RKO (cell line): ENCODE results near the gene GRIK4.
"Not testable (repeated sequence)": the region's sequence is repeated elsewhere in the genome, so short reads cannot be mapped to it uniquely, and the experiment has no call there.

Experiments used
- DNase-seq: peaks from one replicate; pipeline ENCODE4 v3.0.0-alpha.2; 2016; ENCODE audit warnings: low spot score

The GRIK4 gene

DNA sequence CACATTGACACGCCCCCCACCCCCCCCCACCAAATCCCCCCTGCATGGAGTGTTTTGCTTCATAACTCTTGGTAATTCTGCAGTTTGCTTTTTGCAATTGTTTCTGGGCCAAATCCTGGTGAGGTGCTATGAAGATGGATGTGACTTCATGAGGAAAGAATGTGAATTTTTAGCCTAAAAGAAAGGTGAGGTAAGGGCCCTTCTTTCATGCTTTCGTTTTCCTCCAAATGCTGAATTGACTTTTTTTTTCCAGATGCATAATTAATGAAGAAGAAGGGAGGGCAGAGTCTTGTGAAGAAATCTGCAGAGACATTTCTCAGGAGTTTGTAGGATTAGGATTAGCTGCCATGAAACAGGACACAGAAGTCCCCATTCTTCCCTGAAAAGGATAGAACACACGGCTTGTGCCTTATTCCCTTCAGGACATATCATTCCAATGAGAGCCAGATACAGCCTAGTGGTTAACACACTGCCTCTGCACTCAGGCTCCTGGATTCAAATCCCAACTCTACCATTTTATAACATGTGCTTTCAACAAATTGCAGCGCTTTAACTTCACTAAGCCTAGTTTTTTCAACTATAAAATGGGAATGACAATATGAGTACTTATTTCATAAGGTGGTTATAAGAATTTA lies 492.8 kb downstream of the GRIK4 start:
- no peak for DNase-seq

DNA sequence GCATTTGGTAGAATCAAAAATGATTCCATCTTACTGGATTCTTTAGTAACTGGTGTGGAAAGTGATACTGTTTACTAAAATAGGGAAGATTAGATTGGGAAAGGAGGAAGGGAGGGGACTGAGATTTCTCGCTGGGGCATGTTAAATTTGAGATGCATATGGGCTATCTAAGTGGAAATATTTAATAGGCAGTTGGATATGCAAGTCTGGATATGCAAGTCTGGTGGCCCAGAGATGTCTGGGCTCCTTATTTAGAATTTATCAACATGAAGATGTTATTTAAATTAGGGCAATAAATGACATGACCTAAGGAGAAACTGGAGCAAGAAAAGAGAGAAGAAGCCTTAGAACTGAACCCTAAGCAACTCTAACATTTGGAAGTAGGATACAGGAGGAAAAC lies 495.4 kb downstream of the GRIK4 start:
- no peak for DNase-seq

DNA sequence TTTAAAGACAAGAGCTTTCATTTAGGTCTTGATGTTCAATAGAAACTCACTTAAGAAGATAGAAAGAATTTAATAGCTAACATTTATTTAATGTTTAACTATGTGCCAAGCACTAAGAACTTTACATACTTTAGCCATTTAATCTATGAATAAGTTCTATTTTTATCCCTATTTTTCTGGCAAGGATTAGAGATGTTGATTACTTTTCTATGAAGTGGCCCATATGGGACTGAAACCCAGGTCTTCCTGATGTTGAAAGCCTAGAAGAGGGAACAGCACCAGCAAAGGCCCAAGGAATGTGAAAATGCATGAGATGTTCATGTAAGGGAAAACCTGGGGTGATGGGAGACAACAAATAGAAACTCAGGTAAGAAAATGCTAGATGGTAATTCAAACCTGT lies 497.0 kb downstream of the GRIK4 start:
- no peak for DNase-seq

DNA sequence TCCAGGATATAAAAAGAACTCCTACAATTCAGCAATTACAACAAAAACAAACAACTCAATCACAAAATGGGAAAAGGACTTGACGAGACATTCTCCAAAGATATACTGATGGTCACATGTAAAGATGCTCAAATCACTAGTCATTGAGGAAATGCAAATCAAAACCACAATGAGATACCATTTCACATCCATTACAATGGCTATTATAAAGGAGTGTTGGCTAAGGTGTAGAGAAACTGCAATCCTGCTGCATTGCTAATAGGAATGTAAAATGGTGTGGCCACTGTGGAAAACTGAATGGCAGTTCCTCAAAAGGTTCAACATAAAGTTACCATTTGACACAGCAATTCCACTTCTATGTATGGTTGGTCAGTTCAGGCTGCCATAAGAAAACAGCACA lies 500.5 kb downstream of the GRIK4 start:
- no peak for DNase-seq

DNA sequence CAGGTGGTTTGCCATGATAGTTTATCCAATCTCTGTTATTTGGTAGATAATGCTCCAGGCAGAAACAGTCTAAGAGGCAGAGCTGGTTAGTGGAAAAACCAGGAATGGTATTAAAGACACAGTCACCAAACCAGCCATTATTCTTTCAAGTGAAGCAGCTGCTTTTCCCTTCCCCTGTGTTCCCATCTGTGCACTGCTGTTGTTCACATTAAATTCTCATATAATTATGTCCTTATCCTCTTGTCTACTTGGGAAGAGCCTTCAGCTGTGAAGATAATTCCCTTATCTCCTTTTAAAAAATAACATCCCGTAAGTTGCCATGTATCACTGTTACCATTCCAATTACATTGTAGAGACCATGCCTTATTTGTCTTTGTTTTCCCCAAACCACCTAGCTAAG lies 507.2 kb downstream of the GRIK4 start:
- DNase-seq: no peak

DNA sequence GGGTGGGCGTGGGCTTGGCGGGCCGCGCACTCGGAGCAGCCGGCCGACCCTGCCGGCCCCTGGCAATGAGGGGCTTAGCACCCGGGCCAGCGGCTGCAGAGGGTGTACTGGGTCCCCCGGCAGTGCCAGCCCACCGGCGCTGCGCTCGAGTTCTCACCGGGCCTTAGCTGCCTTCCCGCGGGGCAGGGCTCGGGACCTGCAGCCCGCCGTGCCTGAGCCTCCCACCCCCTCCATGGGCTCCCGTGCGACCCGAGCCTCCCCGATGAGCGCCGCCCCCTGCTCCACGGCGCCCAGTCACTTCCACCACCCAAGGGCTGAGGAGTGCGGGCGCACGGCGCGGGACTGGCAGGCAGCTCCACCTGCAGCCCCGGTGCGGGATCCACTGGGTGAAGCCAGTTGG lies 510.2 kb downstream of the GRIK4 start:
- not testable (repeated sequence) for DNase-seq

DNA sequence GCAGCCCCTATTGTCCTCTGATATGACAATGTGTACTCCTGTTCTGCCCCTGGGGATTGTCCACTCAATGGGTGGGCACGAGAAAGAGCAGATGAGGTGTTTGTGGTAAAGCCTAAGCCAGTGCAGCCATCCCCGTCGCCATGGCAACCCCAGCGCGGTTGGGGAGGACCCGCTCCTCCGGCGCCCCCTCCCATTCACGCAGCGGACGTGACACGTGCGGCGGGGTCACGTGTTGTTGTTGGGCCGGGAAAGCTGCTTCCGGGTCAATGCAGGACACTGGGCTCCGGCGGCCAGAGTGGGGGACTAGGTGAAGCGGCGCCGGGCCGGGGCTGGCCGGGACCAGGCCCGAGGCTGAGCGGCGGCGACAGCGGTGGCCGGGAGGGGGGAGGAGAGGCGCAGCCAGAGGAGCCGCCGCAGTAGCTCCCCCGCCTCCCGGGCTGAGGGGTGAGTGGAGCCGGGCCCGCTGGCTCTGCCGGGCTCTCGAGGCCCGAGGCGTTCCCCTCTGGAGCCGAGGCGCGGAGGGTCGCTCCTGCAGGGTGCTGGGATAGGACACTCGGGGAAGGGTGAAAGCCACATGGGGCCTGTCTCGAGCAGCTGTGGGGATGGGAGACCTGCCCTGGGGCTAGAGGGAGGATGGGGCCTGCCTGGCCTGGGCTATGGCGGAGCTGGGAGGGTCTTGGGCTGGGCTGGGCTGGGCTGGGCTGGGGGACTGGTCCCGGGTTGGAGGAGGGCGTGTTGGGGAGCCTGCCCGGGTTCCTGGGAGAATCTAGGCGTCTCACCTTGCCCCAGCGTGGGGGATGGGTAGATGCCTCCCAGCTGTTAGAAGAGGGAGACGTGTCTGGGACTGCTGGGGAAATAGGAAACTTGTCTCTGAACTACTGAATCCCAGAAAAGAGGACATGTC lies 512.6 kb downstream of the GRIK4 start, which contains the start of gene TBCEL:
TSS of gene TBCEL (plus strand) at position 255 of the 904 bp plus-strand sequence. CDS start 21,589 bp downstream, outside the sequence.
- peak; percentile 82 for DNase-seq

DNA sequence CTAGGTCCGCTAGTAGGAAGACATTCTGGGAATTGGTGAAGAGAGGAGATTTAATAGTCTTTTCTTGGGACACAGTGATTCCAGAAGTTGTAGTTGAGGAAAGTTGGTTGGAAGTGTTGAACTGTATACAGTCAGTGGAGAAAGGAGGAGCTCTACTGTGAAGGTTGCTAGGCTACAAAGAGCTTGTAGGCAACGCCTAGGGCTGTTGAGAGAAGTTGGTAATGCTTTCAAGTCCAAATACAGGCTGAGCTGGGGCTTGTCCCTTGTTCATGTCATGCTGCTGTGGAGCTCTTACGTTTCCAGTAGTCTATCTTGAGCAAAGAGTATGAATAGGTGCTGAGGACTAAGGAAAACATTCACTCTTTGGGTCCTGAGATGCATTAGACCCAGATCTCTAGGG lies 513.4 kb downstream of the GRIK4 start:
- peak; percentile 53 for DNase-seq

DNA sequence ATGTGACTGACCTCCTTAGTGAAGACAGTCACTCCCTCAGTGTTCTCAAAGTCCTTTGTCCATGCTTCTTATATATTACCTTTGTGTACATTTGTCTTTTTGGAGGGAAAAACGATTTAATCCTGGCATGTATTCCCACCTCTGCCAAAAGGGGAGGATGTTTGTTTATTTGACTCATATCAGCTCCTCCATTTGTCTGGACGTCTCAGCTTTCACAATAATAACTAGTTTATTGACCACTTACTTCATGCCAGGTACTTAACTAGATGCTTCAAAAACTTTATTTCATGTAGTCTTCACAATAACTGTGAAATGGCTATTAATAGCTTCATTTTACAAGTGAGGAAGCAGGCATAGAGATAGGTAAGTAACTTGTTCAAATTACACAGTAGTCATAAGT lies 517.6 kb downstream of the GRIK4 start:
- DNase-seq: no peak

DNA sequence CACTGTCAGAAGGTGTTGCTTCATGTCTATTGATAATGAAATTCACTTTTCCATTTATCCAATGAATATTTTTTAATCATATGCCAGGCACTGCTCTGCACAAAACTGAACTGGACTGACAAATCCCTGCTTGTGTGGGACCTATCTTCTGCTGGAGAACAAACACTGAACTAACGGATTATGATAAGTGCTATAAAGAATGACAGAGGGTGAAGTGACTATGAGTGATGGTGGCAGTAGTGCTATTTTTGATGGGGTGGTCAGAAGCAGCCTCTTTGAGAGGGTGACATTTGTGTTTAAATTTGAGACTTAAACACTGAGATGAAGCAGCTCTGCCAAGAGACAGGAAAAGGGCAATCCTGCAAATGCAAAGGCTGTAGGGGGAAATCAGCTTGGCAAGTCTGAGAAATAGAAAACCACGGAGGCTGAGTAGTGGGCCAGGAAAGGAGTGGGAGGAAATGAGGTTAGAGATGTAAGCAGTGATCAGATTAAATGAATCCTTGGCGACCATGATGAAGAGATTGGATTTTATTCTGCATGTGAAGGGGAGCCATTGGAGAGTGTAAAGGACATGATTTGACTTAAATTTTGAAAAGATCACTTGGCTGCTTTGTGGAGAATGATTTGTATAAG lies 518.4 kb downstream of the GRIK4 start:
- DNase-seq: no peak

DNA sequence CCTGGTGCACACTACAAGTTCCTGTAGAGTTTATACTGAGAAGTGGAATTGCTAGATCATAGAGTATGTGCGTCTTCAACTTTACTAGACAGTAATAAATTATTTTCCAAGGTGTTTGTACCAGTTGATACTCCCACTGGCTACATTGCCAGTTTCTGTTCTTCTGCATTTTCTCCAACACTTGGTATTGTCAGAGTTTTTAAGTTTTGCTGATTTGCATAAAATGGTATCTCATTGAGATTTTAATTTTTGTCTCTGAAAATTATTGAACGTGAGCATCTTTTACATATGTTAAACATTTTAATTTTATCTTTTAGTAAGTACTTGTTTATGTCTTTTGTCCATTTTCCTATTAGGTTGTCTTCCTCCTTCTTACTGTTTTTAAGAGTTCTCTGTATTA lies 519.6 kb downstream of the GRIK4 start:
- no peak for DNase-seq

DNA sequence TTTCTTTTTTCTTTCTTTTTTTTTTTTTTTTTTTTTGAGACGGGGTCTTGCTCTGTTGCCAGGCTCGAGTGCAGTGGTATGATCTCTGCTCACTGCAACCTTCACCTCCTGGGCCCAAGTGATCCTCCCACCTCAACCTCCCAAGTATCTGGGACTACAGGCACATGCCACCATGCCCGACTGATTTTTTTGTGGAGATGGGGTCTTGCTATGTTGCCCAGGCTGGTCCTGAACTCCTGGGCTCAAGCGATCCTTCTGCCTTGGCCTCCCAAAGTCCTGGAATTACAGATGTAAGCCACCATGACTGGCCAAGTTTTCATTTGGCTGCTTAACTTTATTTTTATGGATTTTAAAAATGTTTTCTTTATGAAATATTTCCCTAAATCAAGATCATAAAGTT lies 520.1 kb downstream of the GRIK4 start:
- not testable (repeated sequence) for DNase-seq

DNA sequence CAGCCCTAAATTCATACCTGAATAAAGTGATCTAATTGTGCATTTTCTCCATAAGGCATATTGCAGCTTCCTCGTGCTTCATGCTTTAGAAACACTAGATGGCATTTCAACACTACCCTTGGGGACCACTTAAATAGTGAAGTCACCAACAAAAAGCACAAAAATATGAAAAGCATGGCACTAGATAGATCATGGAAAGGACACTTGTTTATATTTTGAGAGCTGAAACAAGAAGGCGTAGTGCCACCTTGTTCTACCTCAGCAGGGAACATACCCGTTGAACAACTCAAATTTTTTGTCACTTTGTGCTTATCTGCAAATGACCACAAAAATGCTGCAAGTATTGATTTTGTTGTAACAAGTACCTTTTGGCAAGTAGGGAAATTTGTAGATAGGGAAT lies 521.0 kb downstream of the GRIK4 start:
- DNase-seq: peak; percentile 5

DNA sequence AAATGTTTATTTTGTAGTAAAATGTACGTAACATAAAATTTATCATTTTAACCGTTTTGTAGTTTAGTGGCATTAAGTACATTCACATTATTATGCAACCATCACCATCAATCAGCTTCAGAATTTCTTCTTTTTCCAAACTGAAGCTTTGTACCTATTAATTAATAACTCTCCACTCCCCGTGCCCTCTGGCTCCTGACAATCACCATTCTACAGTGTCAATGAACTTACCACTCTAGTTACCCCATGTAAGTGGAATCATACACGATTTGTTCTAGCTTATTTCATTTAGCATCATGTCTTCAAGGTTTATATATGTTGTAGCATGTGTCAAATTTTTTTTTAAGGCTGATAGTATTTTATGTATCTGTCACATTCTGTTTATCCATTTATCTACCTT lies 522.1 kb downstream of the GRIK4 start:
- DNase-seq: no peak

DNA sequence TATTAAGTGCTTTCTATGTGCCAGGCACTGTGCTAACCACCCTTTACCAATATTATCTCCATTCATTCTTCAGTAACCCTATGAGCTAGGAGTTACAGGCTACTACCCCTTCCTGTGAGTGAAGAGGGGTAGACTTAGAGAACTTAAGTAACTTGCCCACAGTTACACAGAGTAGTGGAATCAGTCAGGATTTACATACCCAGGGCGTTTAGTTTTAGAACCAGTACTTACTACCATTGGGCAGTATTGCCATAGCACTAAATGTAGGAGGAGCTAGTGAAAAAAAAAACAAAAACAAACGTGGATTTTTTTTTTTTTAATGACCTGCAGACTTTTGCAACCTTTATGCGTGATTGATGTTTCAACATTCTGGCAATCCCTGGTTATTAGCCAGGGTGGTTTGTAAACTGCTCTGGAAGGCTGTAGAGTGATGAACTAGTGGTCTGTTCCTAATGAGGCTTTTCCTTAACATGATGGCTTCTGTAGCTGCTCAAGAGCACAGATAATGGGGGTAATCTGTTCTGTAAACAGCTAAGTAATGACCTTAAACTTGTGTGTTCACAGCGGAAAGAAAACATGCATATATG lies 523.7 kb downstream of the GRIK4 start:
- DNase-seq: no peak

DNA sequence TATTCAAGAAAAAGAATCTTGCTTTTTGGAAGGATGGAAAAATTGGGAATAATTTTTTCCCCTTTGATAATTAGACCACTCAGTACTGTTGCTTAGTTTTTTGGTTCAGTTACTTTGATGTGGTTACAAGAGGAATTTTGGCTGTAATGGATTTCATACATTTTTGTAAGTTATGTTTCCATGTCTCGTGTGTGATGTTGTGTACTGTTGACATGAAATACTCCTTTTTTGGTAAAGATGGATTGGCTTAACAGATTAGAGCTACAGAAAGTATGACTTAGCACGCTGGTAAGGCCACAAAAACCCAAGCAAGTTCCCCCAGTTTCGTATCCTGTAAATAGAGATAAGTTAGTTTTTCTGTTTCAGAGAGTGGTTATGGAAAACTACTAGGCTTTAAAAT lies 524.2 kb downstream of the GRIK4 start:
- DNase-seq: no peak

DNA sequence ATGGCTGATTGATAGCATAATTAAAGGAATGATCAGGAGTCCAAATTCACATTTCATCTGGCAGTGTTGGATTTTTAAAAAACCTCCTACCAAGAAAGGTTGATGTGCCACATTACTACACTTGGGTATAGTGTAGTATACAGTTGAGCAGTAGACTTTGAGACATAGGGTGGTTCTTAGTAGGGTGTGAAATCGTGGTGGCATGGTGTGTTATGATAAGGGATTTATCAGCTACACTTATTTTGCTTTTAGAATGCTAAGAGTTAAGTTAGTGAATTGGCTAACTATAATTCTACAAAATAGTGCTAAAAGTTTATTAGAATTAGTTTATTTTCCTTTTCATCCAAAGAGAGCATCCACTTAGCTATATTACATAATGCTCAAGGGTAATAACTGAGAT lies 525.5 kb downstream of the GRIK4 start:
- no peak for DNase-seq
